ENCODE data around the gene CLASP1.

The CLASP1 gene

GRCh38 chr2:121587131-121587530, 62.1 kb downstream of the CLASP1 start:
- H3K27ac ChIP-seq: no peak overlapping the region
- TF ChIP-seq CTCF (conservative IDR thresholded peaks at IDR 0.05) (no peak), ZFX (IDR thresholded peaks at IDR 0.05) (no peak)

DNA sequence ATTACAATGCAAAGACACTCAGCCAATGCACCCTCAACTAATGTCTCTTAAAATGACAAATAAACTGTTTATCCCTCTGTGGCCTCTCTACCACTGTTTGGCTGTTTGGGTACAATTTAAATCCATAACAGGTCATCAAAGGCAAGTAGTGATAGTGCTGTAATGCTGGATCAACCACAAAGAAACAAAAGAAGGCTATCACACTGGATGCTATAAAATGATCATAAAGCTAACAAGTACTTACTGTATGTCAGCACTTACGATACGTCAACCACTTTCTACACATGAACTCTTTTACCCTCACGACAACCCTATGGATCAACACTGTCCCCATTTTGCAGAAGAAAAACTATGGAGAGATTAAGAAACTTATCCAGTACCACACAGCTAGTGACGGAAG, 64.5 kb downstream of the CLASP1 start:
- TF ChIP-seq ZFX (IDR thresholded peaks at IDR 0.05): no peak
- TF ChIP-seq CTCF (conservative IDR thresholded peaks at IDR 0.05): no peak
- no peak overlapping the region for H3K27ac ChIP-seq

GRCh38 chr2:121583555-121583954, 65.7 kb downstream of the CLASP1 start:
- H3K27ac ChIP-seq: no peak overlapping the region
- TF ChIP-seq CTCF (conservative IDR thresholded peaks at IDR 0.05) (no peak), ZFX (IDR thresholded peaks at IDR 0.05) (no peak)

- H3K27ac ChIP-seq: no peak overlapping the region
- no peak for TF ChIP-seq ZFX (IDR thresholded peaks at IDR 0.05)
- TF ChIP-seq CTCF (conservative IDR thresholded peaks at IDR 0.05): no peak
Measured at GRCh38 chr2:121582272-121582671, 67.0 kb downstream of the CLASP1 start.

- TF ChIP-seq CTCF (conservative IDR thresholded peaks at IDR 0.05): no peak
- no peak for TF ChIP-seq ZFX (IDR thresholded peaks at IDR 0.05)
- no peak overlapping the region for H3K27ac ChIP-seq
Measured at GRCh38 chr2:121579309-121579708, 70.0 kb downstream of the CLASP1 start.

DNA sequence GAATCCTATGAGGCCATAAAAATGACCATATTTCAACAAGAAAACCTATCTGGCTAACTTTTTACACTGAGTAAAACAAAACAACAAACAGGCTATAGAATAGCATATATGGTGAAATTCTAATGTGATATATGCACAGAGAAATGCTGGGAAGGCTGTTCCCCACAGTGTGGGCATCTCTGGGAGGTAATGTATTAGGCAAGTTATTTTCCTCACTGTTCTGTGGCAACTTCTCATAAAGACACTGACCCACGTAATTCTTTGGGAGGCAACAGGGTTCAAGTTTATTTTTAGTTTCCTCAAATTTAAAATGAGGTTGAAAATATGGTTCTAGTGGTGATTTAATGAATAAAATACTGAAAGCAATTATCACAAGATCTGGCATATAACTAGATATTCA, 71.9 kb downstream of the CLASP1 start:
- no peak overlapping the region for H3K27ac ChIP-seq
- no peak for TF ChIP-seq CTCF (conservative IDR thresholded peaks at IDR 0.05)
- TF ChIP-seq ZFX (IDR thresholded peaks at IDR 0.05): no peak

GRCh38 chr2:121576263-121576662, 73.0 kb downstream of the CLASP1 start:
- no peak for TF ChIP-seq ZFX (IDR thresholded peaks at IDR 0.05)
- TF ChIP-seq CTCF (conservative IDR thresholded peaks at IDR 0.05): no peak
- no peak overlapping the region for H3K27ac ChIP-seq
